ENCODE results near the gene TRIP13. TPM values are rescaled to one million over a fixed set of nuclear protein-coding genes. Genes with fewer than 3 reads are reported as not detected.

Gene TRIP13
- total and polyA plus RNA-seq, 7 donors = 0.39 to 2.9 (median 0.81) TPM

DNA sequence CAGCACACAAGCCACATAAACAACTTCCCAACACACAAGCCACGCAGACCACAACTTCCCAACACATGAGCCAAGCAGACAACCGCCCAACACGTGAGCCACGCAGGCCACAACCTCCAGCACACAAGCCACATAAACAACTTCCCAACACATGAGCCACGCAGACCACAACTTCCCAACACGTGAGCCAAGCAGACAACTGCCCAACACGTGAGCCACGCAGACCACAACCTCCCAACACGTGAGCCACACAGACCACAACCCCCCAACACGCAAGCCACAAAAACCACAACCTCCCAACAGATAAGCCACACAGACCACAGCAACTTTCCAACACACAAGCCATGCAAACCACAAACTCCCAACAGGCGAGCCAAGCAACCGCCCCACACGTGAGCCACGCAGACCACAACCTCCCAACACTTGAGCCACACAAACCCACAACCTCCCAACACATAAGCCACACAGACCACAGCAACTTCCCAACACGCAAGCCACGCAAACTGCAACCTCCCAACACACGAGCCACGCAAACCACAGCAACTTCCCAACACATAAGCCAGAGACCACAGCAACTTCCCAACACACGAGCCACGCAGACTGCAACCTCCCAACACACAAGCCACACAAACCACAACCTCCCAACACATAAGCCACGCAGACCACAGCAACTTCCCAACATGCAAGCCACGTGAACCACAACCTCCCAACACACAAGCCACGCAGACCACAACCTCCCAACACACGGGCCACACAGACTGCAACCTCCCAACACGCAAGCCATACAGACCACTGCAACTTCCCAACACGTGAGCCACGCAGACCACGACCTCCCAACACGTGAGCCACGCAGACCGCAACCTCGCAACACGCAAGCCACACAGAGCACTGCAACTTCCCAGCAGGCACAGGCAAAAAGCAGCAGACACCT is 10.2 kb upstream of the TRIP13 start:
- ATAC-seq = no peak

DNA sequence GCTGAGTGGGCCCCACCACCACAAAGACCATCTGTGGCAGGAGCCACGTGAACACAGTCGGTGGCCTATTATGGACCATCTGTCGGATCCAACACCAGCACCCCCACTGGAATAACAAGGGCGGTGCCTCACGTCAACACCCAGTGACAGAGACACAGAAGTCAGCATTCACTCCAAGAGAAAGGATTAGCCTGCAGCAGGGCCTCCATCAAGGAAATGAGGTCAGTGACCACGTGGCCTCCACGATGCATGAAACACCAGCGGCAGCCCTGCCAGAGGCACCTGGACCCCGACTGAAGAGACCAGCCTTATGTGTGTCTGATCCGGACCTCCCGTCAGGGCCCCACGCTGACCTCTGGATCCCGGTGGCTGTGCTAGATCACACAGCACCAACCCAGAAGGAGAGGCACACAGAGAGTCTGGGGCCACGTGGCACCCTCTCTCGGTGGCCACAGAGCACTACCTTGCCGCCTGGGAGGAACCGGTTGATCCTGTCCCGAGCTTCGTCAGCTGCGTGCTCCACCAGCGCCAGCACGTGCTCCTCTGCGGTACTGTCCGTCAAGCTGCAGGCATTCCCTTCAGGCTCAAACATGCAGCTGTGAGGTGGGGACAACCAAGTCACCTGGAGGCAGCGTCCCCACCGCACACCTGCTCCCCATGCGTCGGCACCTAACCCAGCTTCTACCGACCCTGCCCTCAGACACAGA is 9.1 kb upstream of the TRIP13 start:
- peaks cover 8 to 77% of the 10 kb centered on the region in 2 donors for H3K36me3 ChIP-seq (ENCODE audit: insufficient read depth in 1 of 2, low read depth in 1 of 2)
- H3K9me3 ChIP-seq = no peaks in the 10 kb centered on the region
- intact Hi-C loops (cut with DNase I) = no loop called here
- no peaks in the 10 kb centered on the region for H3K27me3 ChIP-seq (ENCODE audit: insufficient read depth in 3 of 3, low read length in 2 of 3)
- no peak for DNase-seq
- H3K4me1 ChIP-seq = no peaks in the 10 kb centered on the region
- TF ChIP-seq, protein P1, sequence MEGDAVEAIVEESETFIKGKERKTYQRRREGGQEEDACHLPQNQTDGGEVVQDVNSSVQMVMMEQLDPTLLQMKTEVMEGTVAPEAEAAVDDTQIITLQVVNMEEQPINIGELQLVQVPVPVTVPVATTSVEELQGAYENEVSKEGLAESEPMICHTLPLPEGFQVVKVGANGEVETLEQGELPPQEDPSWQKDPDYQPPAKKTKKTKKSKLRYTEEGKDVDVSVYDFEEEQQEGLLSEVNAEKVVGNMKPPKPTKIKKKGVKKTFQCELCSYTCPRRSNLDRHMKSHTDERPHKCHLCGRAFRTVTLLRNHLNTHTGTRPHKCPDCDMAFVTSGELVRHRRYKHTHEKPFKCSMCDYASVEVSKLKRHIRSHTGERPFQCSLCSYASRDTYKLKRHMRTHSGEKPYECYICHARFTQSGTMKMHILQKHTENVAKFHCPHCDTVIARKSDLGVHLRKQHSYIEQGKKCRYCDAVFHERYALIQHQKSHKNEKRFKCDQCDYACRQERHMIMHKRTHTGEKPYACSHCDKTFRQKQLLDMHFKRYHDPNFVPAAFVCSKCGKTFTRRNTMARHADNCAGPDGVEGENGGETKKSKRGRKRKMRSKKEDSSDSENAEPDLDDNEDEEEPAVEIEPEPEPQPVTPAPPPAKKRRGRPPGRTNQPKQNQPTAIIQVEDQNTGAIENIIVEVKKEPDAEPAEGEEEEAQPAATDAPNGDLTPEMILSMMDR (IDR thresholded peaks at IDR 0.05) = no peak
- no peak overlapping the region for H3K4me3 ChIP-seq
- no peak overlapping the region for H3K27ac ChIP-seq
- ATAC-seq = no peak
- 93 to 96% (median 94%) methylated on average over 29 of the region's 29 CpGs for WGBS, 3 donors

More for the DNA sequence above, 10.2 kb upstream of the TRIP13 start:
- WGBS, 3 donors = 94 to 97% (median 96%) methylated on average over 33 of the region's 33 CpGs
- Histone ChIP-seq H3K9me3 (no peaks in the 10 kb centered on the region), H3K4me3 (no peak overlapping the region), H3K27me3 (ENCODE audit: insufficient read depth in 3 of 3, low read length in 2 of 3) (no peaks in the 10 kb centered on the region), H3K4me1 (no peaks in the 10 kb centered on the region), H3K36me3 (ENCODE audit: insufficient read depth in 1 of 2, low read depth in 1 of 2) (peaks cover 8 to 75% of the 10 kb centered on the region in 2 donors), H3K27ac (no peak overlapping the region)
- intact Hi-C loops (cut with DNase I) = no loop called here
- DNase-seq = no peak
- TF ChIP-seq, protein P1 (IDR thresholded peaks at IDR 0.05) = no peak

DNA sequence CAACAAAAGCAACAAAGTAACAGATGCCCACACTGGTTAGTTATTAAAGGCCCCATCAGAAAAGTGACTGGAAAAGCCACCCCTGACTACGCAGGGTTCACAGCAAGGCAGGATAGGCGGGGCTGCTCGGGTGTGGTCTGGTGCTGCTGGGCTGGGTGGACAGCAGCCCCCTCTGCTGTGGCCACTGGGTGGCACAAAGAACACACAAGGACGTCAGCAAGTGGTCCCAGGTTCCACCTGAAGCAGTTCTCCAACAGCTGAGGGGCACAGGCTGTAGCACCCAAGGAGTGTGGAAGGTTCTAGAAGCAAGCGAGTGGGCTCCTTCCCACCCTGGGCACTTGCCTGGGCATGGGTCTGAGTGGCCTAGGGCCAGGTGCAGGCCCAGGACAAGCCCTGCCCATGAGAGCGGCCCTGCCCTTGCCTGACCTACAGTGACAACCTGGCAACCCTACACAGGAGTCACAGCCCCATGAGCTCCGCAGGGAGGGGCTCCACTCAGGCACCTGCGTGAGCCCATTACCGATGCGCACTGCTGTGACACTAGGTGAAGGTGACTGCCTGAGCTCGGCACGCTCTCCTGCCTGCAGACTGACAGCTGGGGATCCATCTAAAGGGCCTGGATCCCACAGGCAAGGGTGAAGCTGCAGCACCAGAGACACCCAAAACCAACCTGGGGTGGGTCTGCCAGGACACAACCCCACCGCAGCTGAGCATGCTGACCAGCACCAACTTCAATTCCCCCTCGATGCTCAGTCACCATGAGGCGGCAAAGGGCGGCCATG is 8.1 kb upstream of the TRIP13 start:
- no peak overlapping the region for H3K4me3 ChIP-seq
- 90 to 95% (median 92%) methylated on average over 16 of the region's 16 CpGs for WGBS, 3 donors
- H3K27ac ChIP-seq = no peak overlapping the region
- no peaks in the 10 kb centered on the region for H3K9me3 ChIP-seq
- H3K36me3 ChIP-seq (ENCODE audit: insufficient read depth in 1 of 2, low read depth in 1 of 2) = peaks cover 8 to 86% of the 10 kb centered on the region in 2 donors
- TF ChIP-seq, protein P1 (IDR thresholded peaks at IDR 0.05) = no peak
- no peaks in the 10 kb centered on the region for H3K4me1 ChIP-seq
- intact Hi-C loops (cut with DNase I) = no loop called here
- DNase-seq = no peak
- ATAC-seq = peak in 2 of 4 donors; percentile 3 to 38
- H3K27me3 ChIP-seq (ENCODE audit: insufficient read depth in 3 of 3, low read length in 2 of 3) = no peaks in the 10 kb centered on the region

DNA sequence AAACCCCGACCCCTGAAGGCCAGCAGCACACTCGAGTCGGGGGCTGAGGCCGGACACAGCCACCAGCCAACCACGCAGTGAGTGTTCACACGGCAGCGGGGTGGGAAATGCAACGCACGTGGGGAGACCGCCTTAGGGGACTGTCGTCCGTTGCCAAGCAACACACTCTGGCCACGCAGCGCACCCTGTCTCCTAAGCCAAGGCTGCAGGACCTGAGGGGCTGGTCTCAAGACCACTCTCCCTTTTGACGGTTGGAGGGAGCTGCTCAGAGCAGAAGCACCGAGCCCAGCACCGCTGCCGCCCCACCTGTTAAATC is 7.6 kb upstream of the TRIP13 start:
- WGBS, 3 donors = 90 to 92% (median 92%) methylated on average over 18 of the region's 18 CpGs
- TF ChIP-seq, protein P1 (IDR thresholded peaks at IDR 0.05) = no peak
- H3K27me3 ChIP-seq (ENCODE audit: insufficient read depth in 3 of 3, low read length in 2 of 3) = no peaks in the 10 kb centered on the region
- H3K4me1 ChIP-seq = no peaks in the 10 kb centered on the region
- intact Hi-C loops (cut with DNase I) = no loop called here
- no peak overlapping the region for H3K27ac ChIP-seq
- H3K9me3 ChIP-seq = no peaks in the 10 kb centered on the region
- H3K36me3 ChIP-seq (ENCODE audit: insufficient read depth in 1 of 2, low read depth in 1 of 2) = peaks cover 9 to 92% of the 10 kb centered on the region in 2 donors
- no peak for DNase-seq
- ATAC-seq = no peak
- no peak overlapping the region for H3K4me3 ChIP-seq

Data from psoas muscle (tissue), 8 donors.